A673 (cell line): ENCODE measurements around the gene FOXP4. TPM values are rescaled to one million over a fixed set of nuclear protein-coding genes. Genes with fewer than 3 reads are reported as not detected.

Experiments used
- BruUV-seq: library from RNA; stranded (reverse); fragments of 400-500 nt; replicated peaks from 2 replicates; lab custom pipeline; 2021; lab: Mats Ljungman, UMichigan
- CTCF ChIA-PET: fragments of 300-600 bp; sonication (Branson Sonifier 250); formaldehyde crosslinking; loops from one replicate; lab custom pipeline; 2022; ENCODE audit warnings: antibody characterized with exemption; lab: Charles Lee
- POLR2A ChIA-PET: fragments of 300-600 bp; sonication (Branson Sonifier 250); formaldehyde crosslinking; loops from one replicate; lab custom pipeline; 2022; ENCODE audit warnings: antibody characterized with exemption; ENCODE audit not compliant: low non-redundant PET; lab: Charles Lee
- DNase-seq: peaks from one replicate; pipeline ENCODE4 v3.0.0-alpha.2; 2015; ENCODE audit warnings: low spot score
- H3K27ac ChIP-seq: fragments of 200-600 bp; sonication (generic); 2 replicates; pipeline ENCODE4 v1.5.1; 2016; ENCODE audit warnings: mixed run types, low read depth, mild to moderate bottlenecking, mixed read lengths, antibody characterized with exemption, low read length; ENCODE audit not compliant: poor library complexity, severe bottlenecking
- H3K27me3 ChIP-seq: fragments of 200-600 bp; sonication (generic); replicated peaks from 2 replicates; pipeline ENCODE4 v1.6.1; 2017; ENCODE audit warnings: mixed run types, low read depth, mild to moderate bottlenecking, mixed read lengths, antibody characterized with exemption, low read length; ENCODE audit not compliant: insufficient read depth, poor library complexity
- H3K36me3 ChIP-seq: fragments of 200-600 bp; sonication (generic); 2 replicates; pipeline ENCODE4 v1.6.1; 2016; ENCODE audit warnings: mixed run types, mild to moderate bottlenecking, mixed read lengths, antibody characterized with exemption, low read length; ENCODE audit not compliant: insufficient read depth, poor library complexity, severe bottlenecking
- H3K4me1 ChIP-seq: fragments of 200-600 bp; sonication (generic); 2 replicates; pipeline ENCODE4 v1.6.1; 2017; ENCODE audit warnings: mixed run types, mild to moderate bottlenecking, mixed read lengths, antibody characterized with exemption, low read length; ENCODE audit not compliant: insufficient read depth, poor library complexity, severe bottlenecking
- H3K4me3 ChIP-seq: fragments of 200-600 bp; sonication (generic); 2 replicates; pipeline ENCODE4 v1.5.1; 2016; ENCODE audit warnings: low read depth, mixed run types, mild to moderate bottlenecking, mixed read lengths, low read length; ENCODE audit not compliant: poor library complexity, severe bottlenecking
- H3K9me3 ChIP-seq: fragments of 200-600 bp; sonication (generic); 2 replicates; pipeline ENCODE4 v1.6.1; 2016; ENCODE audit warnings: mixed run types, low read depth, mild to moderate bottlenecking, mixed read lengths, antibody characterized with exemption, low read length; ENCODE audit not compliant: poor library complexity, severe bottlenecking
- EZH2 ChIP-seq: fragments of 200-600 bp; sonication (generic); IDR thresholded peaks from 2 replicates; pipeline ENCODE4 v1.6.1; 2017; ENCODE audit warnings: borderline replicate concordance, low read depth, mild to moderate bottlenecking, mixed read lengths, antibody characterized with exemption, low read length; ENCODE audit not compliant: poor library complexity, severe bottlenecking
- intact Hi-C: fragments of 100-400 bp; cut with micrococcal nuclease; formaldehyde crosslinking; loops from one replicate; pipeline ENCODE4 v1.10.0; 2022; ENCODE audit not compliant: unreplicated experiment
- total RNA-seq: library from RNA; stranded (reverse); gene quantifications from 2 replicates; pipeline ENCODE4 v1.2.3, GENCODE V29; 2021
- TF ChIP-seq, protein P1 (sequence below): fragments of 300-800, 200-600 bp; sonication (generic); conservative IDR thresholded peaks from 2 replicates; pipeline ENCODE4 v1.5.1; 2017; ENCODE audit warnings: low read depth, mild to moderate bottlenecking, antibody characterized with exemption, low read length, moderate library complexity, mixed read lengths

The FOXP4 gene
- total RNA-seq, 1 experiment from 2014 or later, result 53.9 TPM

DNA sequence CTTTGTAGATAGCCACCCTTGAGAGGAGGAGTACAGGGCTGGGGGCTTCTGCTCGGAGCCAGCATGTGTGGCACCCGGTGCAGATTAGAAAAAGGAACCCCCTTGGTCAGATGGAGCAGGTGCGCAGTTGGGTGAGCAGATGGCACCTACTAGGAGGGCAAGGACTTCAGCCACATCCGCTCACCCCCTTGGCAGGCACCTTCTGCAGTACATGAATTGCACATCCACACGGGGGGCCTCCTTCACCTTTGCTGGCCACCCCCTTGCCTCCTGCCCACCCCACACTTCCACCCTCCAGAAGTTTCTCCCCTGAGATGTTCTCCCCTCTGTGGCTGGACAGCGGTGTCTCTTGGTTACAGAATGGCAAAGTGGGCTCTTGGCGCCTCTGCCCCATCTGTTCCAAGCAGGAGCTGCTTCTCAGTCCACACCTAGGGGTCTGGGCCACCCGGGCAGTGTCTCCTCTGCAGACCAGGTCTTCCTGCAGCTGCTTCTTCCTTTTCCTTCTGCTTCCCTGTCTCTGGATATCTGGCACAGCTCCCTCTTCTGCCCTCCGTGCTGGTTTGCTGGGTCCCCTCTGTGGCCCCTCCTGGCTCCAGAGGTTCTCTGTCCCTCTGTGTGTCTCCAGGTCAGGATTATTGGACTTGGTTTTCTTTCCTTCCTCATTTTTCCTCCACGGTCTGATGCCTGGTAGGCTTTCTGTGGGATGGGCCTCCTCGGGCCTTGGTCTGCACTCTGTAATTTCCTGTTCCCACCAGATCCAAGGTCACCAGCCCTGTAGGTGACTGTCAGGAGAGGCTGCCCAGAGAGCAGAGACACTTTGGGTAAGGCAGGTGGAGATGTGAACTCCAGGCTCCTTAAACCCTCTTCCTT, 96.1 kb downstream of the FOXP4 start:
- Histone ChIP-seq H3K4me3 (peak overlapping the region; percentile 97), H3K27me3 (no peaks in the 10 kb centered on the region), H3K36me3 (peaks cover 46% of the 10 kb centered on the region), H3K9me3 (no peaks in the 10 kb centered on the region), H3K4me1 (peaks cover 81% of the 10 kb centered on the region), H3K27ac (peak overlapping the region; percentile 99)
- CTCF ChIA-PET, result interaction anchor here (0.9 kb wide), 1 partner anchor 40 kb away, joined by 5 read pairs; no protein-coding TSS in a partner anchor
- no peak for DNase-seq
- intact Hi-C loops, result loop anchor here (5.0 kb wide), 1 partner anchor 40 kb away; no protein-coding TSS in a partner anchor
- no TSS peak for BruUV-seq
- TF ChIP-seq EZH2, result no peak
- TF ChIP-seq, protein P1, sequence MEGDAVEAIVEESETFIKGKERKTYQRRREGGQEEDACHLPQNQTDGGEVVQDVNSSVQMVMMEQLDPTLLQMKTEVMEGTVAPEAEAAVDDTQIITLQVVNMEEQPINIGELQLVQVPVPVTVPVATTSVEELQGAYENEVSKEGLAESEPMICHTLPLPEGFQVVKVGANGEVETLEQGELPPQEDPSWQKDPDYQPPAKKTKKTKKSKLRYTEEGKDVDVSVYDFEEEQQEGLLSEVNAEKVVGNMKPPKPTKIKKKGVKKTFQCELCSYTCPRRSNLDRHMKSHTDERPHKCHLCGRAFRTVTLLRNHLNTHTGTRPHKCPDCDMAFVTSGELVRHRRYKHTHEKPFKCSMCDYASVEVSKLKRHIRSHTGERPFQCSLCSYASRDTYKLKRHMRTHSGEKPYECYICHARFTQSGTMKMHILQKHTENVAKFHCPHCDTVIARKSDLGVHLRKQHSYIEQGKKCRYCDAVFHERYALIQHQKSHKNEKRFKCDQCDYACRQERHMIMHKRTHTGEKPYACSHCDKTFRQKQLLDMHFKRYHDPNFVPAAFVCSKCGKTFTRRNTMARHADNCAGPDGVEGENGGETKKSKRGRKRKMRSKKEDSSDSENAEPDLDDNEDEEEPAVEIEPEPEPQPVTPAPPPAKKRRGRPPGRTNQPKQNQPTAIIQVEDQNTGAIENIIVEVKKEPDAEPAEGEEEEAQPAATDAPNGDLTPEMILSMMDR, result no peak
- POLR2A ChIA-PET, result no interaction called here

DNA sequence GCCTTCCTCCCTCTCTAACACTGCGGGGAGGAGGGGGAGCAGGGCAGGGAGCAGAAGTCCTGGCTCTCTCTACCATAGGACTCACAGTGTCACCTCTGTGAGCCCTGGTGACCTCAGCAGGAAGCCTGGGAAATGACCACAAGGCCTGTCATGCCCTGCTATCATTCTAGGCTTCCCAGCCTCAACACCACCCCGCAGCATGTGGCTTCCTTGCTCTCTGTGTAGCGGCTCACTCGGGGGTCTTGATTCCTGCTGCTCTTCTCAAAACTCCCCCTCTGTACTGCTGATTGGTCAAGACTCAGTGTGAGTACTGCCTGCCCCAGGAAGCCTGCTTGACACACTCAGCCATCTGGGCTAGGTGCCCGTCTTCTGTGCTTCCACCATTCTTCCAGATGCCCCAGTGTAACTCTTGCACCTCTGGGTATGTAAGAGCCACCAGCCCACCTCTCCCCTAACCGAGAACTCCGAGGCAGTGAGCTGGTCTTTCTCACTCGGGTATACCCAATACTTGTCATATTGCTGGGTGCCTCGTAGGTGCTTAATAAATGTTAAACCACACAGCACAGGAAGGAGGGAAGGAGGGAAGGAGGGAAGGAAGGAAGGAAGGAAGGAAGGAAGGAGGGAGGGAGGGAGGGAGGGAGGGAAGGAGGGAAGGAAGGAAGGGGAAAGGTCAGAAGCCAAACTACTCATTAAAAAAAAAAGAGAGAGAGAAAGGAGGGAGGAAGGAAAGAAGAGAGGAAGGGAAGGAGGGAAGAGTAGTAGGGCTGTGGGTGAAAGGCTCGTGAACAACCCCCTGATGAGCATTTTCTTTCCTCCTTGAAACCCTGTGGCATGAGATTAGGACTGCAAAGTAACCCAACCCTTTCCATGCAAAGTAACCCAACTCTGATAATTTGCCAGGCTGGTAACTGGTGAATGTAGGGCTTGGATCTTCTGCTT, 97.0 kb downstream of the FOXP4 start:
- CTCF ChIA-PET, result interaction anchor here (0.9 kb wide), 1 partner anchor 41 kb away, joined by 5 read pairs; no protein-coding TSS in a partner anchor
- POLR2A ChIA-PET, result no interaction called here
- TSS peak; percentile 25 for BruUV-seq

More for the DNA sequence above, 97.0 kb downstream of the FOXP4 start:
- H3K27me3 ChIP-seq, result no peaks in the 10 kb centered on the region
- H3K36me3 ChIP-seq, result peaks cover 55% of the 10 kb centered on the region
- H3K27ac ChIP-seq, result peak overlapping the region; percentile 99
- no peak for TF ChIP-seq EZH2
- TF ChIP-seq, protein P1, result no peak
- no peaks in the 10 kb centered on the region for H3K9me3 ChIP-seq
- peak overlapping the region; percentile 97 for H3K4me3 ChIP-seq
- H3K4me1 ChIP-seq, result peaks cover 82% of the 10 kb centered on the region
- DNase-seq, result peak; percentile 88
- intact Hi-C loops, result loop anchor here (5.0 kb wide), 1 partner anchor 39 kb away; no protein-coding TSS in a partner anchor
